Activated CD4-positive, alpha-beta T cell treated with anti-CD3 and anti-CD28 coated beads, Interleukin-2, Interleukin-6, amounts not matched to agents 100 ng/mL and 50 ng/mL, durations not matched to agents 16 hours and 8 hours (primary cell): ENCODE results near the gene SLCO4C1.

ENCODE experiments used
- DNase-seq: peaks from one replicate; pipeline ENCODE4 v3.0.0-alpha.2; 2020

The SLCO4C1 gene

DNA sequence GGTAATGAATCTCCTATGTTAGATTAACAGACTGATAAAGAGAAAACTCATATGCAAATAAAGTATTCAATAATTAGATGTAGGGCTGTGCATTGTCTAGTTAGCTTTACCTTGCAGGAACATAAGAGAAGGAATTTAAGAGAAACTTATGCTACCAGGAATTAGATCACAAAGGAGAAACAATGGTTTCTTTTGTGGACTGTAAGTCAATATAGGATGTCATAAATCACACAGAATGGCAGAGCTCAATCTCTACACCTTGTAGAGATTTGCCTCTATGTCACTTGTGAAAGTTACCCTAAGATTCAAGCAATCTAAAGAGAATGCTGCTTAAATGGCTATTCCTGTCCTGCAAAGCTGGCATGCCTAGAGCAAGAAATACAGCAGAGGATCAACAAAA lies 26.0 kb downstream of the SLCO4C1 start:
- no peak for DNase-seq

- DNase-seq: no peak
These were observed 33.4 kb downstream of the SLCO4C1 start for GRCh38 chr5:102262688-102263087.

- DNase-seq: no peak
These were observed 46.7 kb downstream of the SLCO4C1 start for GRCh38 chr5:102249381-102249780.

- DNase-seq: no peak
These were observed 52.9 kb downstream of the SLCO4C1 start for GRCh38 chr5:102243213-102243612.

DNA sequence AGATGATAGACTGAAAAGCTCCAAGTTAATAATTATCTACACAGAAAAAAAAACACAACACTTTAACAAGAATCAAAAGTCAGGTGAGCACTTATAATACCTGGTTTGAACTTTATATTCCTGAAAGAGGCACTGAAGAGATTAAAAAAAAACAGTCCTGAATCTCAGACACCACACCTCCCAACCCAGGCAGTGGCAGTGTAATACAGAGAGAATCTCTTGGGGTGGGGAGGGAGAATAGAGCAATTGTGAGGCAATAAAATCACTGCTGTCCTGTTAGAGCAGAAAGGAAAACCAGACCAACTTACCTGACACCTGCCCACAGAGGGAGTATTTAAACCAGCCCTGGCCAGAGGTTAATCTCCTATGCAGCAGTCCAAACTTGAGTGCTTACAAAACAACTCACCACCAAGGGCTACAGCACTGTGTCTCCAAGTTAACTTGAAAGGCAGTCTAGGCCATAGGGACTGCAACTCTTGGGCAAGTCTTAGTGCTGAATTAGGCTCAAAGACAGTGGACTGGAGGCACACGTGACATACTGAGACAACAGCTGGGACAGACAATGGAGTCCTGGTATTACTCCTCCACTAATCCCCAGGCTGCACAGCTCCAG lies 54.2 kb downstream of the SLCO4C1 start:
- no peak for DNase-seq

DNA sequence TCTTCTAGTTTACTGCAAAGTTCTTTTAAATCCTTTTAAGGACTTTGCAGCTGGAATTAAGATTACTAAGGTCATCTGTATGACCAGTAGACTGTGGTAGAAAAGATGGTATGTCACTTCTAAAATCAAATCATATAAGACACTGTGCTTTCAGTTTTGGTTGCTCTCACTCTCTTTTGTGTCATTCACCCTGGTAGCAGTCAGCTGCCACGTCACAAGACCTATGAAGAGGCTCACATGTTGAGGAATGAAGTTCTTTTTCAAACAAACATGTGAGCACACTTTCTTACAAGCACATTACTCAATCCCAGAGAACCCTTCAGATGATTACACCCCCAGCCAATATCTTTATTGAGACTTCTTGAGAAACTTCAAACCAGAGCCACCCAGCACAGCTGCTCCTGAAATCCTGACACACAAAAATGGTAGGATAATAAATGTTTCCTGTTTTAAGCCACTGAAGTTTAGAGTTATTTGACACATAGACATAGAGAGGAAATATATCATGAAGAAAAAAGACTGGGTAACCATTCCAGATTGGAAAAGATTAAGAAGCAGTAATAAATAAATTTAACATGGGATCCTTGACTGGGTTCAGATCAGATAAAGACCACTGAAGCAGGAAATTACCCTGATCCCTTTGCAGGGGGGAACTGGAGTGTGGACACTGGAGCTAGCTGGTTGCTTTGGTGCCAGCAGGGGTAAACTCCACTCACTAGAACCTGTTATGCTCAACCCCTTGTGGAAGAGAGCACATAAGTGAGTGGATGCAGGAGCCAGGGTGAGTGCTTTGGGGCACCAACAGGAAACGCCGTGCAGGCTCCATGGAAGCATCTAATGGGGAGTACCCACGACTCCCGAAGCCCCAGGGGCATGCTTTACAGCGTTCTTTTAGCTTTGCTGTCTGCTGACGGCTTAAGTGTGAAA lies 64.1 kb downstream of the SLCO4C1 start:
- DNase-seq: peak; percentile 14

GRCh38 chr5:102229685-102230084 lies 66.4 kb downstream of the SLCO4C1 start:
- peak; percentile 9 for DNase-seq

- no peak for DNase-seq
These were observed 69.8 kb downstream of the SLCO4C1 start for GRCh38 chr5:102226321-102226720.

DNA sequence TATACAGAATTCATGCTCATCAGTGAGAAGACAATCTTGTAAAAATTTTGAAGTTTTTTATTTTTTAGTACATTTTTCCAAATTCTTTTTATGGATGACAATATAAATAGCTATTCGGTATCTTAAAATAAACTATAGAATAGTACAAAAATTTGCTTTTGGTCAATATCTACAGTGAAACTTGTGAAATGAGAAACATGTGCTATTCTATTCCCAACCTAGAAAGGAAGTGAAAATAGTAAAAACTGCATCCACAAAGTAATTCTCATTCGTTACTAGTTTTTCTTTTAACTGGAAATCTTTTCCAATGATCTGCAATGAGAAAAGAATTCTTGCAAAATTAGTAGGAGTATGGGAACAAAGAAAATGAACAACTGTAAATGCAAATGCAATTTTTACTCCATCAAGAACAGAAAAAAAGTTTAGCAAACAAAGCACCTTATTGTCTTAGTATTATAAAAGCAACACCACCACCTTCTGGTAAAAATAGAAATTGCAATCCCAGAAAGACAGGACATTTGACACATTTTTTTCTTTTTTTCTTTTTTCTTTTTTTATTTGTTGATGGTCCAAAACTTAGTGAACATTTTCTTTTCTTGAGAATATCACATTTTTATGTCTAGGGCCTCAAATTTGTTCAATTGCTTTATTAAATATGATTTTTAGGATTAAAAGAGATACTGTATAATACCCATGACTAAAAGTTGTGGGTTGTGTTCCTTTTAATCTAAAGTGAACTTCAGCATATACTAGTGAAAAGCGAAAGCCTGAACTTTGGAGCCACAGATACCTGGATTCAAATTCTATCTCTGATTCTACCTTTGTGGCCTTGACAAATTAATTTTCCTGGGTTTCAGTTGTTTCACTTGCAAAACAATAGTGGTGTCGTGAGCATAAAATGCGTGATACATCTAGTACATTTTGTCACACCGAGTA lies 72.3 kb downstream of the SLCO4C1 start:
- DNase-seq: peak; percentile 49

DNA sequence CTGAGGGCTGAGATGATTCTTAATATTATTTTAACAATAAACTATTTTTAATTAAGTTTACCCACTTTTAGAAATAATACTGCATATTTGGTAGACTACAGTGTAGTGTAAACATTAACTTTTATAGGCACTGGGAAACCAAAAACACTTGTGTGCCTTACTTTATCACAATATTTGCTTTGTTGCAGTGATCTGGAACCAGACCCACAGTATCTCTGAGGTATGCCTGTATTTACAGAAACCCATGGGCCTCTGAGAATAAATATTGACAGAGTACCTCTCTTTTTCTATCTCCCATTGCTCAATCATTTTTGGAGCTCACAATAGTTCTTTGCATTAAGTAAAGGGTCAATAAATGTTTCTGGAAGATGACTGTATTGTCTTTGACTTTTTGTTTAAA lies 73.3 kb downstream of the SLCO4C1 start:
- no peak for DNase-seq

- no peak for DNase-seq
These were observed 74.1 kb downstream of the SLCO4C1 start for GRCh38 chr5:102221949-102222348.

DNA sequence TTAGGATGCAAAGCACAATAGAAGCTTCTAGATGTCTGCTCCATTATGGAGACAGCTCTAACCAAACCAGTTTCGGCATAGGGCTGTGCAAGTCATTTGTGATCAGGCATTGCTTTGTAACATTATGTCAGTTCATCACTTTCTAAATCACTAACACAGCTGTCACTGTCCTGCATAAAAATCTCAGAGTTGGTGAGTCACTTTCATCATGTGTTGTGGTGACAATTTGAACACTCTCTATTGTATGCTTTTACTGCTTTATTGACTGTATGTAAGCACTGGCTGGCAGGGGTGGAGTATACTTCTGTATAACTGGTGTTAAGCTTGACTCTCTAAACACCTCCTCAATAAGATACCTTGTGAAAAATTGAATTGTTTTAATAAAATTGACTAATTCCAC lies 77.9 kb downstream of the SLCO4C1 start:
- DNase-seq: peak; percentile 14

- no peak for DNase-seq
These were observed 79.4 kb downstream of the SLCO4C1 start for GRCh38 chr5:102216678-102217077.

DNA sequence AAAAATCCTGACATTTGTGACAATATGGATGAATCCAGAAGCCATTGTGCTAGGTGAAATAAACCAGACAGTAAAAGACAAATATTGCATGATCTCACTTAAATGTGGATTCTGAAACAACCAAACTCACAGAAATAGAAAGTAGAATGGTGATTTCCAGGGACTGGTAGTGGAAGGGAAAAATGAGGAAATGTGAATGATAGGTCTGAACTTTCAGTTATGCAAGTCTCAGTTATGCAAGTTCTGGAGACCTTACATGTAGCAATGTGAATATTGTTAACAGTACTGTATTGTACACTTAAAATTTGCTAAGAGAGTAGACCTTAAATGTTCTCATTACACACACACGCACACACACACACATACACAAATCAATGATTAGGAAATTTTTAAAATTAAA lies 84.9 kb downstream of the SLCO4C1 start:
- DNase-seq: no peak

GRCh38 chr5:102200861-102201260 lies 95.2 kb downstream of the SLCO4C1 start:
- DNase-seq: no peak

GRCh38 chr5:102196481-102196880 lies 99.6 kb downstream of the SLCO4C1 start:
- DNase-seq: no peak
